ENCODE results near the gene ATP1A1.

Gene ATP1A1

DNA sequence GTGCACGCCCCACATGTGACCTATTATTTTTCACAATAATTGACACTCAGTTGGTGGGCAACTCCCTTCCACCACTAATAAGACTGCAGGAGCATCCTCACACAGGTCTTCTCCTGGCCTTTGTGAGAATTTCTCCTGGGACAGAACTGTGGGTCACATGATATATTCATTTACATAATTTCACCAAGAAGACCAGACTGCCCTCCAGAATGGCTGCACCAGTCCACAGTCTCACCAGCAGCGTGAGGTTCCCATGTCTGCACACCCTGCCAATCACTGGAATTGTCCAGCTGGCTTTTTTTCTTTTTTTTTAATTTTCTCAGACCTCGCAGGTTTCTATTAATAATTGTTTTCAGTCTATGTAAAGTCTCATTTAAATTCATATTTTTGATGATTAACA, 41.3 kb downstream of the ATP1A1 start:
- ATAC-seq (replicated peaks) (no peak), DNase-seq (no peak)
- Mint-ChIP-seq H3K4me1 (peaks cover 18 to 37% of the 10 kb centered on the region in 2 donors), H3K36me3 (peaks cover 16 to 33% of the 10 kb centered on the region in 2 donors), H3K27me3 (no peaks in the 10 kb centered on the region), H3K9me3 (no peaks in the 10 kb centered on the region), H3K4me3 (no peak overlapping the region), H3K27ac (no peak overlapping the region)

DNA sequence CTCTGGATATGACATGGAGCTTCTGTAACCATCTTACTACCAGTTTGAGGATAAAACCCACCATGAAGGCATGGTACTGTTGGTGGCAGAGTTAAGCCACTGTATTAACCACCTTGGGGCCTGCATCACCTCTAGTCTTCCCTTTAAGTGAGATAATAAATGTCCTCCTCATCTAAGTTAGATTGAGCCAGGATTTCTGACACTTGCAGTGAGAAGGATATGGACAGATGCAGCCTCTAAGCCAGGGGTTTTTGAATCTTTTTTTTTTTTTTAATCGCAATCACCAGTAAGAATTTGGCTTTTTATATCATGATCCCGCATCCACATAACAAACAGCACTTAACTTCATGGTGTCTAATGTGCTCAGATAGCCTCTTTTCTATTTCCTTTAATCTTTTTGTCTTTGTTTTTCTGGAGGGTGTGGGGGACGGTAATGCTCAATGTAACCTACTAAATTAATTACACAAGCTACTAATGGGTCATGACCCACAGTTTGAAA, 42.2 kb downstream of the ATP1A1 start:
- Mint-ChIP-seq H3K27ac (no peak overlapping the region), H3K4me3 (no peak overlapping the region), H3K36me3 (peaks cover 16 to 25% of the 10 kb centered on the region in 2 donors), H3K27me3 (no peaks in the 10 kb centered on the region), H3K4me1 (peaks cover 16 to 37% of the 10 kb centered on the region in 2 donors), H3K9me3 (no peaks in the 10 kb centered on the region)
- no peak for ATAC-seq (replicated peaks)
- DNase-seq, result no peak

DNA sequence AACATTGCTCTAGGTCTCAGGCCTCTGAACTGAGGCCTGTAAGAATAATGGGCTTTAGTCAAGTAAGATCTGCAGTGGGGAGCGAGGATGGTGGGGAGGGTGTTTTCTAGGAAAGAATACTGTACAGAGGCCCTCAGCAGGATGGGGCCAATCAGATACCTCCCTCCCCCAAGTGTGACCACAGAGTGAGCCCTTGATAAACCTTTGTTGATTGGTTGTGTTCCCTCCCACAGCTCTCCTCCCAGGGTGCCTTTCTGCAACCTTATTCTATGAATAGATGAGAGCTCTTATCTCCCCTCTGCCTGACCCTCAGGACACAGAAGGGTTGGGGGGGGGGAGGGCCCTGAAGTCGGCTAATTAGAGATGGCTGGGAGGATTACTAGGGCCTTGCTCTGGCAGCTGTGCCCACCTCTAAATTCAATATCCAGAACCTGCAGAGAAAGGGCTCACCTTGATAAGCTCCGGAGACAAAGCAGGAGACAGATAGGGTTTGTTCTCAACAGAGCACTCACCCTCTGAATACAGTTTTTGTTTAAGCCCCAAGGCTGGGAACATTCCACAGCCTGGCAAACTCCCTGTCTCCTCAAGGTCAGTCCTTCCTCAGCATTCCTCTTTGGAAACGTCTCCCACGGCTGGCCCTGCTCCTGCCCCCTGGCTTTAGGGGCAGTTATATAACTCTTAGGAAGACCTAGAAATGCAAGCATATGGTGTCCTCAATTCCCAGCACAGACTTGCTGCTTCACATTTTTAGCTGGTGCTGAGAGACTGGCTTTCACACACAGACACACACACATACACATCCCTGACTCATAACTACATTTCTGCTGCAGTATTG, 42.9 kb downstream of the ATP1A1 start:
- Mint-ChIP-seq H3K36me3 (peaks cover 16 to 25% of the 10 kb centered on the region in 2 donors), H3K27ac (no peak overlapping the region), H3K9me3 (no peaks in the 10 kb centered on the region), H3K4me3 (no peak overlapping the region), H3K27me3 (no peaks in the 10 kb centered on the region), H3K4me1 (peaks cover 16 to 37% of the 10 kb centered on the region in 2 donors)
- ATAC-seq (replicated peaks) (no peak), DNase-seq (no peak)

DNA sequence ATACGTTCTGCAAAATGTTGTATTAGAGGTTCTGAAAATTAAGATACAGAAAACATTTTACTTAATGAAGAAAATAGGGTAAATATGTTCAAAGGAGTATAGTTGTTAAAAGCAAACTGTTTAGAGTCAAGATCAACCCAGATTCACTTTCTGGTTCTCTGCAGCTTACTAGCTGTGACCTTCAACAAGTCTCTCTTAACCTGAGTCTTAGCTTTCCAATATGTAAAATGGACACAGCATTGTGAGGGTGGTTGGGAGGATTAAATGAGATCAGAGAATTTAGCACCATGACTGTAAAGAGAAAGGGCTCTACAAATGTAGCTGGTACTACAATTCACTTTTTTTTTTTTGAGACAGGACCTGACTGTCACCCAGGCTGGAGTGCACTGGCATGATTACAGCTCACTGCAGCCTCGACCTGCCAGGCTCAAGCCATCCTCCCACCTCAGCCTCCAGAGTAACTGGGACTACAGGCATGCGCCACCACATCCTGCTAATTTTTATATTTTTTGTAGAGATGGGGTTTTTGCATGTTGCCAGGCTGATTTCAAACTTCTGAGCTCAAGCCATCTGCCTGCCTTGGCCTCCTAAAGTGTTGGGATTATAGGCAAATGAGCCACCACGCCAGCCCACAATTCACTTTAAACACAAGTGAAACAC, 43.9 kb downstream of the ATP1A1 start:
- ATAC-seq (replicated peaks) (no peak), DNase-seq (no peak)
- no peaks in the 10 kb centered on the region for H3K27me3 Mint-ChIP-seq
- H3K27ac Mint-ChIP-seq, result peak overlapping the region; percentile 54
- peak overlapping the region; percentile 92 to 96 for H3K4me3 Mint-ChIP-seq
- H3K36me3 Mint-ChIP-seq, result peaks cover 16 to 25% of the 10 kb centered on the region in 2 donors
- peaks cover 16 to 37% of the 10 kb centered on the region in 2 donors for H3K4me1 Mint-ChIP-seq
- H3K9me3 Mint-ChIP-seq, result no peaks in the 10 kb centered on the region

DNA sequence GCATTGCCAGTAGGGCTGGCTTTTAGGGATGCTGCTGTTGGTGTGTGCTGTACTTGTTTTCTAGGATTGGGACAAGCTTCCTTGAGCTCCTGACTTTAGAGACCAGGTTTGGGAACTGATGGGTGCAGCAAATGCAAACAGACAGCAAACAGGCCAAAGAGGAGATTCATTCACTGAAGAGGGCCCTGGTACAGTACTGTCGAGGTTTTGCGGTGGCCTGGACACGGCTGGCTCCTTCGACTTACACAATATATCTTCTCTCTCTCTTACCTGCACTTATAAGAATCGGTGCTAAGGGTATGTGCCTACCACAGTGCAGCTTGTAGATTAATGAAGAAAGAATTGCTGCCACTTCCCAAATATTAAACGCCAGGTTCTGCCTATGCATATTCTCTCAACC, 44.6 kb downstream of the ATP1A1 start:
- Mint-ChIP-seq H3K36me3 (peaks cover 16 to 25% of the 10 kb centered on the region in 2 donors), H3K4me1 (peaks cover 16 to 37% of the 10 kb centered on the region in 2 donors), H3K27me3 (peaks cover under 1 to 7% of the 10 kb centered on the region in 2 donors), H3K9me3 (no peaks in the 10 kb centered on the region), H3K4me3 (peak overlapping the region; percentile 92 to 96), H3K27ac (peak overlapping the region; percentile 96)
- DNase-seq, result no peak
- ATAC-seq (replicated peaks), result no peak

DNA sequence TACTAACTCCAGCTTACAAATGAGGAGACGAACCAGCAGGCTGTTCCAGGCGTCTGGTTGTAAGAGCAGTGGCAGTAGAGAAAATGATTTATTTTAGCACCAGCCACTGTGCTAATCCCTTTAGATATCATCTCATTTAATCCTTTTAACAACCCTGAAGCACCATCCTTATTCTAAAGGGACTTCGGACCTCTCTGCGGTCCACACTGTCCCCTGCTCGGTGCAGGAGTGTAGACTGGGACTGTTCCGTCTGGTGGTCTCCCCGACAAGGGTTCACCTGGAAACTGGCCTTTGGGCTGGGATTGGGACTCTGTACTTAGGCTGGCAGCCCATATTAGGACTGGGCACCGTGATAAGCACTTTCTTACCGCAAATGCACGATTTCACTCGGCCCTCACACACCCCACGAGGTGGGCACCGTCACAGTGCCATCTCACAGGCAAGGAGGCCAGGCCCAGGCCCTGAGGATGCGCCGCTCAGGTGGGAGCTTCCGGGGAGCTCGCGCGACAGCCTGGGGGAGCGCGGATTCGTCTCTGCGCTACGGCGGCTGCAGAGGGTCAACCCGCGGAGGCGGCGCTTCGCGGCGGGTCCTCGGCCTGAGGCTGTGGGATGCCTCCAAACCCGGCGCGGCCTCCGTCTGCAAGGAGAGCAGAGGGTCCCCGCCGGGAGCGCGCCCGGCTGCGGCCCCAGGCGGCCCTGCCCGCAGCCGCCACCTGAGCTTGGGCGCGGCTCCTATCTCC, 45.2 kb downstream of the ATP1A1 start:
- Mint-ChIP-seq H3K9me3 (no peaks in the 10 kb centered on the region), H3K4me3 (peak overlapping the region; percentile 92 to 96), H3K27ac (peak overlapping the region; percentile 96), H3K4me1 (peaks cover 16 to 31% of the 10 kb centered on the region in 2 donors), H3K36me3 (peaks cover 16 to 20% of the 10 kb centered on the region in 2 donors), H3K27me3 (peaks cover 4 to 10% of the 10 kb centered on the region in 2 donors)
- ATAC-seq (replicated peaks) (peak; percentile 97 to 99), DNase-seq (peak; percentile 90)

DNA sequence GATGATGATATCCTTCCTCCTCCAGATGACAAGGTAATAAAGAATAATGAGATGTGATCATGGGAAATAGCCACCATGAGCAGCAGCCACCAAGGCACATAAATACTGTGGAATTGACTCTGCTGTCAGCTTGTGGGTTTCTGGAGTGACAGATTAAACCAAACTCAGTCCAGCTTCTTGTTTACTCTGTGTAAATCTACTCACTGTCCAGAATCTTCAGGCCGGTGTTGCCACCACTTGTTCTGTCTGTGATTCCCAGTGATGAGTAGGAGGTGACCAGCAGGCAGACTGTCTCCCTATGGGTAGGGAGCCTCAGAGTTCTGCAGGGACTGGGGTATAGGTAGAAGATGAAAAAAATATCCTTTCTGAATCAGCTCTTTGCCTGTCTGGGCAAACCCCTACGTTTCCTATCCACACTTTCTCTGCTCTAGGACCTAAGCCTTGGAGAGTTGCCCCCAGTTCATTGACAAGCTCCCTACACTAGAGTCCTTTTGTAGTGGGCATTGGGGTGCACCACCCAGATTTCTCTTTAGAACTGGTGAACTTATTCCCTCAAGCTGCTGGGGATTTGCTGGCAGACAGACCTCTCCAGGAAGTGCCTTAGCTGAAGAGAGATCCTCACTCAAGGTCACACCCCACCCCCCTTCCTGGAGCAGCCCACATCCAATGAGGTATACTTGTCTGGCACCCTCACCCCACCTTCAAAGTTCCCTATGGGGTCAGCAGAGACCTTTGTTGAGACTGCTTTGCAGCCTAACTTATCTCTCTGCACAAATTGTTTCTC, 47.6 kb downstream of the ATP1A1 start:
- ATAC-seq (replicated peaks) (no peak), DNase-seq (no peak)
- no peak overlapping the region for H3K4me3 Mint-ChIP-seq
- H3K27me3 Mint-ChIP-seq, result peaks cover 10 to 16% of the 10 kb centered on the region in 2 donors
- peaks cover 8 to 12% of the 10 kb centered on the region in 2 donors for H3K4me1 Mint-ChIP-seq
- H3K27ac Mint-ChIP-seq, result no peak overlapping the region
- no peaks in the 10 kb centered on the region for H3K9me3 Mint-ChIP-seq
- peaks cover 2 to 3% of the 10 kb centered on the region in 2 donors for H3K36me3 Mint-ChIP-seq

DNA sequence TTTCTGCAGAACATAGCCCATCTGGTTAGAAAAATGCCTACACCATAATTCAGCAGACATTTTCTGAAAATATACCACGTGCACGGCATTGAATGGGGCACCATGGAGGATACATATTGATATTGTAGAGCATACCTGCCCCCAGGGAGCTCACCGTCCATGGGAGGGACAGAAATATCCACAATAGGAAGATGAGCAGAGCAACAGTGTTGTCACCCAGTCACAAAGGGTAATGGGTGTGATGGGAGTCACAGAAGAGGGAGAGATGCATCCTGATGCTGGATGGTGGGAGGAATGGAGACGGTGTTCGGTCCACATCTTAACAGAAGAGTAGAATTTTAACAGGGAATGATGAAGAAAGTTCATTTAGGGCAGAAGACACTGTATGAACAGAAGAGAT, 51.4 kb downstream of the ATP1A1 start:
- no peak overlapping the region for H3K4me3 Mint-ChIP-seq
- ATAC-seq (replicated peaks) (no peak), DNase-seq (no peak)
- H3K4me1 Mint-ChIP-seq, result no peaks in the 10 kb centered on the region
- H3K27ac Mint-ChIP-seq, result no peak overlapping the region
- H3K9me3 Mint-ChIP-seq, result no peaks in the 10 kb centered on the region
- H3K36me3 Mint-ChIP-seq, result no peaks in the 10 kb centered on the region
- peaks cover 18 to 22% of the 10 kb centered on the region in 2 donors for H3K27me3 Mint-ChIP-seq

DNA sequence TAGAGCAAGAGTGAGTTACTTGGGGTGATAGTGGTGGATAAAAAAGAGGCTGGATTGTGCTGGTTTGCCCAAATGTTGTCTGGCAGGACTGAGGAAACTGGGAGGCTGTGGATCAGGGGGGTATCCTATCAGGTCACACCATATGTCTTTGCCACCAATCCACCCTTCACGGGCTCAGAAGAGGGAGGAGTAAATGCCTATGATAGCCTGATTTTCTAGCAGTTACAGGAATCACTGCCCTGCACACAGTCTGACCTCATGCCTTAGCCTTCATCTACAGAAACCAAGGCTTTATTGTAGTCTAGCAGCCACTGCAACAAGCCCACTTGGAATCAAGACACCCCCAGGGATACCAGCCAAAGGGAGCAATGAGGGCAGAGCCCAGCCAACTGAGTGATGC, 51.8 kb downstream of the ATP1A1 start:
- H3K9me3 Mint-ChIP-seq, result no peaks in the 10 kb centered on the region
- no peak overlapping the region for H3K4me3 Mint-ChIP-seq
- peaks cover 21 to 22% of the 10 kb centered on the region in 2 donors for H3K27me3 Mint-ChIP-seq
- ATAC-seq (replicated peaks) (no peak), DNase-seq (no peak)
- no peaks in the 10 kb centered on the region for H3K4me1 Mint-ChIP-seq
- no peak overlapping the region for H3K27ac Mint-ChIP-seq
- no peaks in the 10 kb centered on the region for H3K36me3 Mint-ChIP-seq

DNA sequence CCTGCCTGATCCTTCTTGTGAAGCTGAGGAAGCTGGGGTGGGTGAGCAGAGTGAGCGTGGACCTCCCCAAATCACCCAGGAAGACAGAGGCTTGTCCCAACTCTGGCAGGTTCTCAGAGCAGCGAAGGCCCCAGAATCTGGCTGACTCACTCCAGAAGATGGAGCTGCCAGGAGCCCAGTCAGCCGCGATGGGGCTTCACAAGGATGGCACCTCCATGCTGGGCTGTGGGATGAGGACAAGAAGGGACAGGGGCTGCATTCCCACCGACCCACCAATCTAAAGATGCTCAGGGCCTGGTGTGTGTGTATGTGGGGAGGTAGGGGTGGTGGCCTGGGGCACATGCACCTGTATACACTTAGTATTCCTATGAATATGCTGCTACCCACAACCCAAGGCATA, 52.9 kb downstream of the ATP1A1 start:
- Mint-ChIP-seq H3K9me3 (no peaks in the 10 kb centered on the region), H3K4me3 (no peak overlapping the region), H3K27me3 (peaks cover 22 to 25% of the 10 kb centered on the region in 2 donors), H3K4me1 (no peaks in the 10 kb centered on the region), H3K27ac (no peak overlapping the region), H3K36me3 (no peaks in the 10 kb centered on the region)
- no peak for DNase-seq
- ATAC-seq (replicated peaks), result no peak

DNA sequence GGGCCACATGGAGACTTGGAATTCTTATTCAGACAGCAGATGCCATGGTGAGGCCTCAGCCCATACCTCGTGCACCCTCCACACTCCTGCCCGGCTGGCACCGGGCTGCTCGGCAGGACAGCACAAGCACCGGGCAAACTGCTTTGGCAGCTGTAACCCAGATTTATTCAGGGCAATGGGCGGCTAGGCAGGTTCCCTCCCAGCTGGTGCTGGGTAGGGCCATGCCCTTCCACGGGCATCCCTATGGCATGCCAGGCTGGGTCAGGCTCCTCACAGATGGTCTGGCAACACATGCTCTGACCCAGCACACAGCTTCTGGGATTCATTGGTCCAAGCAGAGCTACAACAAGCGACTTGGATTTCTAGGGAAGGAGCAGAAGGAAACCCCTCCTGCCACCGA, 53.4 kb downstream of the ATP1A1 start:
- Mint-ChIP-seq H3K4me1 (no peaks in the 10 kb centered on the region), H3K4me3 (no peak overlapping the region), H3K27me3 (peaks cover 22 to 25% of the 10 kb centered on the region in 2 donors), H3K36me3 (no peaks in the 10 kb centered on the region), H3K9me3 (no peaks in the 10 kb centered on the region), H3K27ac (no peak overlapping the region)
- ATAC-seq (replicated peaks), result no peak
- no peak for DNase-seq

DNA sequence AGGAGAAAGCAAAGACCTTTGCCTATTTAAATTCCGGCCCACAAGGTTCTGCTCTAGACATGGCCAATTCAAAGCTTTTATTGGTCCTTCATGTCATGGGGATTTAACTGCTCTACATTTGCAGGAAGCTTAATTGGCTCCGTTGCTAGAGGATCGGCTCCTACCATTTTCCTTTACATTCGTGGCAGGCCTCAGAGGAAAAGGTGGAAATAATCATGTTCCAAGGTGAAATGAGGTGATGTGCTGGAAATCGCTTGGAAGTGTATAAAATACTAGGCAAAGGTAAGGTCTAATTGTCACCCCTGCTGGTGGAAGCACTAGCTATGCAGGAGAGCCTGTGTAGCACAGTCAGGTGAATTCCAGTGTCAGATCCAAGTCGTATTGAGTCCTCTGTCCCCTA, 55.5 kb downstream of the ATP1A1 start:
- Mint-ChIP-seq H3K27ac (no peak overlapping the region), H3K4me1 (no peaks in the 10 kb centered on the region), H3K9me3 (no peaks in the 10 kb centered on the region), H3K4me3 (no peak overlapping the region), H3K27me3 (peaks cover 12 to 27% of the 10 kb centered on the region in 2 donors), H3K36me3 (no peaks in the 10 kb centered on the region)
- DNase-seq (no peak), ATAC-seq (replicated peaks) (no peak)

DNA sequence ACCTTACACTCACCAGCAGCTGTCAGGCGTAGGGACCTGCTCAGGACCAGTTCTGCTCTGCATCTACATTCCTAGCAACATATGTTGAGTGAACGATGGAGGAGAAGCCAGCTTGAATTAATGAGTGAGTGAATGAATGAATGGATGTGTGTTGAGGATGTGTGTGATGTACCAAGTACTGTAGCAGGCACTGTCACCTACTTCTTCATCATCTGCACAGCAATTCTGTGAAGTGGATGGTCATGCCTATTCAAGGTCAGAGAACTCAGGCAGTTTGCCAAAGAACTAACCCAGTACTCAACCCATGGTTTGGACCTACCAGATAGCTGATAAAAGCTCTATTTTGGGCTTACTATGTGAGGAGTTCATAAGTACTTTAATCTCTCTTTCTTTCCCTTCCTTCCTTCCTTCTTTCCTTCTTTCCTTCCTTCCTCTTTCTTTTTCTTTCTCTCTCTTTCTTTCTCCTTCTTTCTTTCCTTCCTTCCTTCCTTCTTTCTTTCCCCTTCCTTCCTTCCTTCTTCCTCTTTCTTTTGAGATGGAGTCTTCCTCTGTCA, 56.9 kb downstream of the ATP1A1 start:
- no peaks in the 10 kb centered on the region for H3K4me1 Mint-ChIP-seq
- no peaks in the 10 kb centered on the region for H3K9me3 Mint-ChIP-seq
- DNase-seq, result no peak
- H3K4me3 Mint-ChIP-seq, result no peak overlapping the region
- no peak overlapping the region for H3K27ac Mint-ChIP-seq
- H3K27me3 Mint-ChIP-seq, result peaks cover 6 to 20% of the 10 kb centered on the region in 2 donors
- no peaks in the 10 kb centered on the region for H3K36me3 Mint-ChIP-seq
- ATAC-seq (replicated peaks), result no peak
